NCI-H510A treated with DMSO at 0.1 percent for 48 hours (cell line): ENCODE results near the gene LMO2.

Experiments
- DNase-seq: peaks from one replicate; lab custom pipeline; 2025; lab: John Stamatoyannopoulos, UW

LMO2 gene

GRCh38 chr11:33913991-33914390 is 22.1 kb upstream of the LMO2 start:
- DNase-seq: no peak

- peak; percentile 33 for DNase-seq
Measured at GRCh38 chr11:33912405-33913361, 20.8 kb upstream of the LMO2 start.

- no peak for DNase-seq
Measured at GRCh38 chr11:33910958-33911339, 19.1 kb upstream of the LMO2 start.

- no peak for DNase-seq
Measured at GRCh38 chr11:33910296-33910957, 18.6 kb upstream of the LMO2 start.

- no peak for DNase-seq
Measured at GRCh38 chr11:33909552-33909951, 17.7 kb upstream of the LMO2 start.

- DNase-seq: no peak
Measured at GRCh38 chr11:33909150-33909549, 17.3 kb upstream of the LMO2 start.

- DNase-seq: no peak
Measured at GRCh38 chr11:33907421-33907820, 15.5 kb upstream of the LMO2 start.

GRCh38 chr11:33906484-33907186 is 14.8 kb upstream of the LMO2 start:
- DNase-seq: no peak

- no peak for DNase-seq
Measured at GRCh38 chr11:33904102-33904501, 12.2 kb upstream of the LMO2 start.

GRCh38 chr11:33900159-33900840 is 8.4 kb upstream of the LMO2 start:
- no peak for DNase-seq

- DNase-seq: no peak
Measured at GRCh38 chr11:33899400-33900037, 7.6 kb upstream of the LMO2 start.

- DNase-seq: no peak
Measured at GRCh38 chr11:33898957-33899356, 7.1 kb upstream of the LMO2 start.

GRCh38 chr11:33897761-33898375 is 6.0 kb upstream of the LMO2 start:
- DNase-seq: no peak

GRCh38 chr11:33896911-33897310 is 5.0 kb upstream of the LMO2 start:
- DNase-seq: no peak

- DNase-seq: peak; percentile 47
Measured at GRCh38 chr11:33895752-33896137, 3.9 kb upstream of the LMO2 start.

GRCh38 chr11:33894398-33894746 is 2.5 kb upstream of the LMO2 start:
- DNase-seq: no peak

- no peak for DNase-seq
Measured at GRCh38 chr11:33893711-33894397, 2.0 kb upstream of the LMO2 start.

GRCh38 chr11:33892906-33893594 is 1.2 kb upstream of the LMO2 start:
- no peak for DNase-seq

- no peak for DNase-seq
Measured at GRCh38 chr11:33889821-33890378, 2.0 kb downstream of the LMO2 start.

- DNase-seq: no peak
Measured at GRCh38 chr11:33889296-33889695, 2.6 kb downstream of the LMO2 start.
